HG03095 (cell line): ENCODE results near the gene ADAMTS7.
"Not testable (repeated sequence)": the region's sequence is repeated elsewhere in the genome, so short reads cannot be mapped to it uniquely, and the experiment has no call there.

ENCODE experiments used
- ATAC-seq: cut with Tn5 transposase; IDR thresholded peaks from one replicate; pipeline ENCODE4 v1.9.1; 2021; ENCODE audit warnings: moderate library complexity; ENCODE audit not compliant: unreplicated experiment

Gene ADAMTS7

DNA sequence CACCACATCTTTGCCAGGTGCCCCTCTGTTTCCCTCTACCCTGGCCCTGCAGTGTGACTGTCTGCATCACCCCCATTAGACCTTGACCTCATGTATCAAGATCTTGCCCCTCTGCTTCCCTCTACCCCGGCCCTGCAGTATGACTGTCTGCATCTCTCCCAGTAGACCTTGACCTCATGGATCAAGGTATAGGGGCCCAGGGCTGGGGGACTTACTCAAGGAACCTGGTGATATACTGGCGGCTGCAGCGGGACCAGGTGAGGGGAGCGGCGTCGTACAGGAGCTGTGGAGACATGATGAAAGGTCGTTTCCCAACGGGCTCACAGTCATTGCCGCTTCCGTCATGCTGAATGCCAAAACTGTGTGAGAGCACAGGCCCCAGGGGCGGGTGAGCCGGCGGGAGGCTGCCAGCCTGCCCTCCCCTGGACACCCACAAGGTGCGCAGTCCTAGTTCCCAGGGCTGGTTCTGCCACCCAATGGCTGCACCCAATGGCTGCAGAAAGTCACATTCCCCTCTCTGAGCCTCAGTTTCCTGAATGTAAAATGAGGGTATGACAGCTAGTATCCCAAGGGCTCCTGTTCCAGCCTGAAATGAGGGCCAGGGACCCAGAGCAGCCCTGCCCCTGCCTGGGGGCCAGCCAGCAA is 23.1 kb downstream of the ADAMTS7 start:
- ATAC-seq, result no peak

DNA sequence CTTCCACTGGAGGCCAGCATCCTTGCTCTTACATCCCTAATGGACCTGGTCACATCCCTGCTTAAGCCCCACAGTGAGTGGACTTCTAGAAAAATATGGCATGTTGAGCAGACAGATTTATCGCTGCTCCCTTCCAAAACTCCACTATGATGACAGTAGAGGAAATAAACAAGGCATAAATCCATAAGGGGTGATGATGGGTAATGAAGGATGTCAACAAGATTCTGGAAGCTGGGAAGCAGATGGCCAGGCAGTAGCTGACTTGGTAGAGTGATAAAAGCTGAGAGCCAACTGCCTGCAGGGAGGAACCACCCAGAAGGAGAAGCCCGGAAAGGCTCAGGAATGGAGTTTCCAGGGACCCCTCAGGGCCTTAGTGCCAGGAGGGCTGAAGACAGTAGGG is 28.9 kb downstream of the ADAMTS7 start:
- not testable (repeated sequence) for ATAC-seq

GRCh38 chr15:78781381-78781780 is 29.9 kb downstream of the ADAMTS7 start:
- ATAC-seq, result not testable (repeated sequence)

- ATAC-seq, result not testable (repeated sequence)
Observed at GRCh38 chr15:78779975-78780374, 31.3 kb downstream of the ADAMTS7 start.

DNA sequence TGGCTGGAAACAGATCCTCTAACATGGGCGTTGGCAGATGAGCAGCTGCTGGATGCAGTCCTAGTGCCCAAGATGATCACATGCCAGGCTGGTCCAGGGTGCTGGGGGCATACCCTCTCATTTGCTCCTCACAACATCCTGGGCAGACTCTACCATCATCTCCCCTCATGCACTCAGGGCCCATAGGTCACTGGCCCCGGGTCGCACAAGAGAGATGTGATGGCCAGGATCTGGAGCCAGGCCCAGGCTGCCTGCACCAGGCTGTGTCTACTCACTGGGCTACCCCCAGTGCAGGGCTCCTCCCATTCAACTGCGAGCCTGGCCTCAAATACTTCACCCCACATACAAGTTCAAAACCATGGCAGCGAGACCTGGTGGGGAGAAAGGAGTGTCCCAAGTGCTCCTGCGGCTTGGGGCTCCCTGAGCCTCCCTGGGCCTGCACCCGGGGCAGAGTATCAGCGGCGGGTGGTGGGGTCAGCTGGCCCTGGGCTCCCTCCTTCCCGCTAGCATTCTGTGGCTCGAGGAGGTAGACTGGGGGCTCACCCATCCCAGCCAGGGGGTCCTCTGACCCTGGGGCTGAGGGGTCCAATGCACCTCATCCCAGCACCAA is 32.0 kb downstream of the ADAMTS7 start:
- ATAC-seq, result not testable (repeated sequence)

GRCh38 chr15:78778422-78778821 is 32.8 kb downstream of the ADAMTS7 start:
- ATAC-seq, result no peak

GRCh38 chr15:78777953-78778345 is 33.3 kb downstream of the ADAMTS7 start:
- not testable (repeated sequence) for ATAC-seq

GRCh38 chr15:78777290-78777952 is 33.8 kb downstream of the ADAMTS7 start:
- ATAC-seq, result not testable (repeated sequence)

- ATAC-seq, result not testable (repeated sequence)
Observed at GRCh38 chr15:78776046-78776925, 35.0 kb downstream of the ADAMTS7 start.

DNA sequence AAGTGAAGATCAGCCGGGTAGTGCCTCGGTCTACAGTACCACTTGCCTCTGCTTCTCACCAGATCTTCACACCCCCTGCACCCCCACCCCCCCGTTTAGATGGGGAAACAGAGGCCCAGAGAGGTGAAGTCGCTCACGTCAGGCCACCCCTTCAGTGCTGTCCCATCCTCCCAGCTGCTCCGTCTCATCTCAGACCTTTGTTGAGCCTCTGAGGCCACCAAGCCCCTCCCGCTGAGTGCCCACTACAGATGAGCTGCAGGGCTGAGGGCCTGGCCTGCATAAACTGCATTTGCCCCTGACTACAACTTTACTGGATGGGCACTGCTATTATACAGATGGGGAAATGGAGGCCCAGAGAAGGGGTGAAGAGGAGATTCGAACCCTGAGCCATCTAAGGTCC is 35.8 kb downstream of the ADAMTS7 start:
- ATAC-seq, result no peak

DNA sequence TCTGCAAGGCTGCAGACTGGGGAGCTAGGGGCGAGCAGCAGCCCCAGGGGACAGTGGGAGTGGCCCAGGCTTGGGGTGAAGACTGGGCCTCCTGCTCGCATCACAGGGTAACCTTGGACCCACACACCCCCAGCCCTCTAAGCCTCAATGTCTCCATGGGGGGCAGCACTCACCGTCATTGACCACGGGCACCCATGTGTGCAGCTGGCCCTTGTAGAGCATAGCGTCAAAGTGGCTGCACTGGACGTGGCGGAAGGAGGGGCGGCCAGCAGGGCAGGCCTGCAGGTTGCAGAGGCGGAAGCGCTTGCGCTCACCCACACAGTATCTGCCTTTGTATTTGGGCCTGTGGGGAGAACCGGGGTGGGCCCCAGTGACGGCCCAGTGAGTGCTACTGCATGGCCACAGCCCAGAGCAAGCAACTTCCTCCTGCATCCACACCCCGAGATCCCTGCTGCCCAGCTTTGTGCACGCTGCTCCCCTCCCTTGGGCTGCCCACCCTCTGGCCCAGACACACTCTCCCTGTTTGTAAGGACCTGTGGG is 36.7 kb downstream of the ADAMTS7 start:
- ATAC-seq, result not testable (repeated sequence)

GRCh38 chr15:78773765-78774450 is 37.4 kb downstream of the ADAMTS7 start:
- ATAC-seq, result not testable (repeated sequence)

- no peak for ATAC-seq
Observed at GRCh38 chr15:78772738-78773137, 38.5 kb downstream of the ADAMTS7 start.

- ATAC-seq, result not testable (repeated sequence)
Observed at GRCh38 chr15:78771436-78772000, 39.7 kb downstream of the ADAMTS7 start.

DNA sequence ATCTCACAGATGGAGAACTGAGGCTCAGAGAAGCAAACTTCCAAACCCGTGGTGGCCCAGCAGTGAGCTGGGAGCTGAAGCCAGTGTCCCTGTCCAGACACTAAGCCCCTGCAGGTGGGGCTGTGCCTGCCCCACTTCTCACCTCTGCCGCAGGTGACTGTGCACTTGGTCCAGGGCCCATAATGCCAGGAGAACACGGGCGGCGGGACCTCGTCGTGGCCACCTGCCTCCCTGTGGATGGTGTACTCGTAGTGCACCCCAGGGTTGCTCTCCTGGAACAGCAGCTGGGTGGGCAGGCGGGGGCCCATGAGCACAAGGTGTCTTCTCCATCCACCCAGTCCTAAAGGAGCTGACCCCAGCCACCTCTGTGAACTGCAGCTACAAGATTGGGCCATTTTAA is 40.2 kb downstream of the ADAMTS7 start:
- ATAC-seq, result not testable (repeated sequence)

- not testable (repeated sequence) for ATAC-seq
Observed at GRCh38 chr15:78769473-78770225, 41.6 kb downstream of the ADAMTS7 start.

DNA sequence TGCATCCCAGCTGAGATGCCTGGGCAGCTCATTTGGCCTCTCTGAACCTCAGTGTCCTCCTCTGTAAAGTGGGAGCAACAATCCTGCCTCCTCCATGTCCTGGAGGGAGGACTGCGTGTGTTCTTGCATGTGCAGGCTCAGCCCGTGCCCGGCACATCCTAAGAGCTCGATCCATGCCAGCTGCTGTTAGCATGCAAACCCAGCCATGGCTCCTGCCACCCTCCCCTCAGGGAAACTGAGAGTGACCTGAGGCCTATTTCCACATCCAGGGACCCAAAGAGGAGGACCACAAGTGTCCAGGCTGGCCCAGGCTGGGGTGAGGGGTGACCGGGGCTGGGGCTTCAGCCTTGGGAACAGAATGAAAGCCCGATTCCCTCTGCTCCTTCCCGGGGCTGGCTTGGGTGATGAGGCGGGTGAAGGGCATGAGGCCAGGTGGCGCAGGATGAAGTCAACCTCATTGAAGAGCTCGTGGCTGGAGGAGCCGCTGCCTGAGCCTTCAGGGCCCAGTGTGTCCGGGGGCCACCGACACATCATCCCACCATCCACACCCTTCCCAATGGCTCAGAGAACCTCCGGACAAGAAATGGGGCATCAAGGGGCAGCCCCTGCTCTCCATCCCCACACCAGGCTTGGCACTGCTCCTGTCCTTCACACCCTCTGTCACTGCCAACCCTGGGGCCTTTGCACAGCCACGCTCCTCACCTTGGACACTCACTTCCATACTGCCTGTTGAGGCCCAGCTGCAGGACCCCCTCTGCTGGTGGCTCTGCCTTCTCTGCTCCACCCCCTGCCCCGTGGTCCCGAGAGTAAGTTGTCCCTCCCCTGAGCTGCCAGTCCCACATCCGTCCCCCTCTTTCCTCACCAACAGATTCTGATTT is 42.5 kb downstream of the ADAMTS7 start:
- no peak for ATAC-seq

DNA sequence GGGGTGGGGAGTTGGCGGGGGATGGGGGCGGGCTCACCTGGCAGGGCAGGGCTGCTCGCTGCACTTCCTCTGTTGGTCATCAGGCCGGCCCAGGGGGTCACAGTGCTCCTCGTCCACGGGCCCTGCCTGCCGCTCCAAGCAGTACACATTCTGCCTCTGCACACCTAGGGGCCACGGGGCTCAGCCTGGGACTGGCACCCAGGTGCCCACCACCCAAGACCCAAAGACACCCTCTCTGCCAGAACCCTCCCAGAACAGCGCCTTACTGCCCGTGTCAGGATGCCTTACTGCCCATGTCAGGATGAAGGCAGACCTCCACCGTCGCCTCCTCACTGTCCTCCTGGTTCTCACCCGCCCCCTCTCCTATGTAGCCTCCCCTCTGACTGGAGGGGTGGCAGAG is 43.2 kb downstream of the ADAMTS7 start:
- no peak for ATAC-seq
